K562 (cell line): Measurements from ENCODE around the gene BRME1. TPM values are rescaled to one million over a fixed set of nuclear protein-coding genes. Genes with fewer than 3 reads are reported as not detected.

Source experiments
- FOXJ3 ChIP-seq: sonication (generic); formaldehyde crosslinking; IDR thresholded peaks from 2 replicates; pipeline ENCODE4 v1.4.0; 2020; ENCODE audit warnings: mild to moderate bottlenecking, missing genetic modification reagents
- HMG20B ChIP-seq: fragments of 250-450 bp; sonication (Bioruptor Pico); IDR thresholded peaks from 2 replicates; pipeline ENCODE4 v1.5.0; 2021; ENCODE audit warnings: mild to moderate bottlenecking
- LCOR ChIP-seq: sonication (generic); formaldehyde crosslinking; IDR thresholded peaks from 2 replicates; pipeline ENCODE4 v1.8.0; 2022; ENCODE audit warnings: mild to moderate bottlenecking, missing genetic modification reagents
- ZBTB11 ChIP-seq, 3 experiments: fragments of 200-800 bp in 1 of 3; fragments of 250-450 bp in 1 of 3; fragments of 450-650 bp in 1 of 3; sonication (Bioruptor Pico) in 1 of 3; sonication (Bioruptor generic) in 1 of 3; formaldehyde crosslinking in 1 of 3; IDR thresholded peaks; 2 replicates each; pipeline versions ENCODE4 v1.6.1 to v1.8.0; 2016 to 2022; ENCODE audit warnings: mild to moderate bottlenecking in 2 of 3, missing genetic modification characterization in 2 of 3, missing compliant biosample characterization in 1 of 3, moderate library complexity in 1 of 3
- polyA plus RNA-seq, 8 experiments: library from polyadenylated mRNA; depleted of rRNA in 4 of 8; stranded (reverse) in 5 of 8; unstranded in 3 of 8; fragments of >200 nt; fragmentation: Nextera tagmentation in 2 of 8; fragmentation: Illumina TruSeq in 1 of 8; extraction: Ambion mirVana in 2 of 8; extraction: Trizol in 1 of 8; gene quantifications; 2 replicates each; pipeline versions ENCODE4 v1.2.1 to v1.2.3, GENCODE V29; 2011 to 2014; ENCODE audit warnings: inconsistent platforms in 1 of 8, missing spikeins in 1 of 8
- total RNA-seq, 7 experiments: library from RNA; depleted of rRNA in 6 of 7; stranded (reverse); fragments of >200 nt in 6 of 7; fragmentation: Illumina TruSeq in 2 of 7; extraction: Trizol in 2 of 7; gene quantifications; 2 replicates each; pipeline versions ENCODE4 v1.2.1 to v1.2.3, GENCODE V29; 2011 to 2021; ENCODE audit warnings: low replicate concordance in 1 of 7
- TF ChIP-seq, protein P1 (sequence below): sonication (generic); formaldehyde crosslinking; IDR thresholded peaks from 2 replicates; pipeline ENCODE4 v1.8.1; 2023; ENCODE audit warnings: mild to moderate bottlenecking, missing genetic modification reagents, moderate library complexity

The BRME1 gene
- total and polyA plus RNA-seq, 9 of the 15 experiments (the other 6 are each of a cell fraction or from before 2014, with no cell fraction given), result 0.75 to 6.1 (median 3.6) TPM

DNA sequence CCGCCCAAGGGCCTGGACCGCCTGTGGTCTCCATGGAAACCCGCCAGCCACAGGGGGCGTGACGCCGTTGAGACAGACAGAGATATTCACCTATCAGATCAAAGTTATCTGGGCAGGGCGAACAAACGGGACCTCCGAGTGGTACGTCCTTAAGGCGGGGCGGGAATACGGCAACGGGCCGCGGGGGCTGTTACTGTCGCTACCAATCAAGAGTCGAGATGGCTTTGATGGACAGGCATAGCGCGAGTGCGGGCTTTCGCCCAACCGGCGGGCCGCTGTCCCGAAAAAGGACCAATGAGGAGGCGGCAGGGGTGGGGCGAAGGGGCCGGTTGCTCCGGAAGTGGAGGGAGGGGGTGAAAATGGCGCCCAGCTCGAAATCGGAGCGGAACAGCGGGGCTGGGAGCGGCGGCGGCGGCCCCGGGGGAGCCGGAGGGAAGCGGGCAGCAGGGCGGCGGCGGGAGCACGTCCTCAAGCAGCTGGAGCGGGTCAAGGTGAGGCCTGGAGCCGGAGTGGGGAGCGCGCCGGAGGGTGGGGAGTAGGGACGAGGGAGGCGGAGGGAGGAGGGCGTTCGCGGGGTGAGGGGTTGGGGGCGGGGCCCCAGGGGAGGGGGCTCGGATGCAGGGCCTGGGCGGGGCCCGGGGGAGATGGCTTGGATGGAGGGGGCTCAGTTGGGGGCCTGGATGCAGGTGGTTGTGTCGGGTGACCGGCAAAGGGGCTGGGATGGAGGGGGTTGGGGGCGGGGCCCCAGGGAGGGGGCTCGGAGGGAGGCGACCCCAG is 46.4 kb upstream of the BRME1 start, which contains the start of gene DCAF15 (continued):
- TF ChIP-seq ZBTB11 (CRISPR knock-in tag; IDR thresholded peaks at IDR 0.05) (no peak), FOXJ3 (CRISPR knock-in tag) (no peak), HMG20B (CRISPR knock-in tag) (no peak), LCOR (no peak)
- TF ChIP-seq, protein P1, sequence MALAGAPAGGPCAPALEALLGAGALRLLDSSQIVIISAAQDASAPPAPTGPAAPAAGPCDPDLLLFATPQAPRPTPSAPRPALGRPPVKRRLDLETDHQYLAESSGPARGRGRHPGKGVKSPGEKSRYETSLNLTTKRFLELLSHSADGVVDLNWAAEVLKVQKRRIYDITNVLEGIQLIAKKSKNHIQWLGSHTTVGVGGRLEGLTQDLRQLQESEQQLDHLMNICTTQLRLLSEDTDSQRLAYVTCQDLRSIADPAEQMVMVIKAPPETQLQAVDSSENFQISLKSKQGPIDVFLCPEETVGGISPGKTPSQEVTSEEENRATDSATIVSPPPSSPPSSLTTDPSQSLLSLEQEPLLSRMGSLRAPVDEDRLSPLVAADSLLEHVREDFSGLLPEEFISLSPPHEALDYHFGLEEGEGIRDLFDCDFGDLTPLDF (CRISPR knock-in tag), result no peak
